Stromal cell of bone marrow (primary cell): ENCODE results near the gene B4GALT7.
"Not testable (repeated sequence)": the region's sequence is repeated elsewhere in the genome, so short reads cannot be mapped to it uniquely, and the experiment has no call there.

Experiments used
- DNase-seq: peaks from one replicate; pipeline ENCODE4 v3.0.0-alpha.2; 2012; ENCODE audit warnings: low read depth

The B4GALT7 gene

GRCh38 chr5:177599731-177600507, at the start of gene B4GALT7:
TSS of gene B4GALT7 (plus strand) at chr5:177600132. CDS start at chr5:177600211, 79 bp downstream.
- peak; percentile 59 for DNase-seq

GRCh38 chr5:177552839-177553455, 47.0 kb upstream of the B4GALT7 start:
- no peak for DNase-seq

- no peak for DNase-seq
Measured at GRCh38 chr5:177553671-177554429, 46.1 kb upstream of the B4GALT7 start.

- DNase-seq: peak; percentile 78
Measured at GRCh38 chr5:177554474-177555111, 45.3 kb upstream of the B4GALT7 start, which contains the start of gene FAM193B. TSS of gene FAM193B (minus strand) at chr5:177554563. CDS start at chr5:177554458, 105 bp downstream.

- no peak for DNase-seq
Measured at GRCh38 chr5:177555228-177555627, 44.7 kb upstream of the B4GALT7 start.

GRCh38 chr5:177555665-177556064, 44.3 kb upstream of the B4GALT7 start:
- DNase-seq: no peak

- no peak for DNase-seq
Measured at GRCh38 chr5:177557041-177557647, 42.8 kb upstream of the B4GALT7 start.

- DNase-seq: no peak
Measured at GRCh38 chr5:177557796-177558195, 42.1 kb upstream of the B4GALT7 start.

GRCh38 chr5:177559446-177559941, 40.4 kb upstream of the B4GALT7 start:
- DNase-seq: not testable (repeated sequence)

- no peak for DNase-seq
Measured at GRCh38 chr5:177565046-177565445, 34.9 kb upstream of the B4GALT7 start.

GRCh38 chr5:177568326-177568725, 31.6 kb upstream of the B4GALT7 start:
- DNase-seq: no peak

GRCh38 chr5:177569894-177570293, 30.0 kb upstream of the B4GALT7 start:
- DNase-seq: no peak

GRCh38 chr5:177575488-177575887, 24.4 kb upstream of the B4GALT7 start:
- DNase-seq: no peak

GRCh38 chr5:177576169-177576568, 23.8 kb upstream of the B4GALT7 start:
- DNase-seq: no peak

GRCh38 chr5:177578316-177578715, 21.6 kb upstream of the B4GALT7 start:
- DNase-seq: no peak

GRCh38 chr5:177588413-177588909, 11.5 kb upstream of the B4GALT7 start:
- no peak for DNase-seq

- no peak for DNase-seq
Measured at GRCh38 chr5:177590406-177590805, 9.5 kb upstream of the B4GALT7 start.

- no peak for DNase-seq
Measured at GRCh38 chr5:177591690-177592009, 8.3 kb upstream of the B4GALT7 start.

- DNase-seq: peak; percentile 60
Measured at GRCh38 chr5:177592010-177592834, 7.7 kb upstream of the B4GALT7 start, which contains the start of gene TMED9. TSS of gene TMED9 (plus strand) at chr5:177592203. CDS start at chr5:177592215, 12 bp downstream.

GRCh38 chr5:177592905-177593304, 7.0 kb upstream of the B4GALT7 start:
- no peak for DNase-seq
